ENCODE measurements around the gene ADNP.

Gene ADNP

DNA sequence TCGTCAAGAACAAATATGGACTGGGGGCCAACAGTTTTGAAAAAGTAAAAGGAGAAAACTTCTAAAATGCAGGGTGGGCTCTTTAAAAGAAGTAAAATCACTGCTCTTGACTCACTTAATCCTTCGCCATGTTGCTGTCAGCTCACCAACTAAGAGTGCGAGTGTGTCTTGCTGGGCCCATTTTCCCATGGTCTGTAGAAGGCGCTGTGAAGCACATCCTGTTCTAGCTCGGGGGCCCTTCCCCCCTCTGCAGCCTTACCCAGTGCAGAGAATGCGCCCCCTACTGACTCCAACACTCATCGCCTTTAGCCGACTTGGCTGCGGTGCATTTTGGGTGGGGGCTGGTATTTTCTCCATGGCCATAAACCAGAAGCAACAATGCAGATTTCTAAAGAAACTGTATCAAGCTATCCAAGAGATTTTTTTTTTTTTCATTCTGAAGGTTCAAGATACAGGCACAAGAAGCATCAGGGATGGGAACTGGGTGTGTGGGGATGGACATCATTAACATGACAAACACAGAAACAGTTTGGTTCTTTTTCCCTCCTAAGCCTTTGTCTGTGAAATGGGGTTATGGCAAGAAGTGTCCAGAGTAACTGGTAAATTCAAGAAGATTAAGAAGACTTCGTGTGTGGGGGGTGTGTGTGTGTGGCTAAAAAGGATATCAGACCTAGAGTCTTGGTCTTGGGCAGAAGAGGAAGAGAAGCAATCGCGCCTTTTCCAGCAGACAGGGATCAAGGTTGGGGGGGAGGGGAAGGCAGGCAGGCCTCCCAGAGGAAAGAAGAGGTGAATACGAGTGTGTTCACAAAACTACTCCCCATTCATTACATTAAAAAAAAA lies 1.7 kb downstream of the ADNP start:
- ATAC-seq (replicated peaks; ENCODE audit: extremely low read depth, poor library complexity, severe bottlenecking) (peak; percentile 72), DNase-seq (ENCODE audit: low spot score in 2 of 2) (peak; percentile 85 to 91)
- H3K27me3 Mint-ChIP-seq, result no peaks in the 10 kb centered on the region
- H3K36me3 Mint-ChIP-seq (ENCODE audit: insufficient read depth), result peaks cover 43% of the 10 kb centered on the region
- H3K4me3 Mint-ChIP-seq, result peak overlapping the region; percentile 99
- no peaks in the 10 kb centered on the region for H3K9me3 Mint-ChIP-seq
- peaks cover 50% of the 10 kb centered on the region for H3K4me1 Mint-ChIP-seq
- H3K27ac Mint-ChIP-seq (ENCODE audit: low read depth), result peak overlapping the region; percentile 98

GRCh38 chr20:50928469-50928868 lies 2.8 kb downstream of the ADNP start:
- H3K27ac Mint-ChIP-seq (ENCODE audit: low read depth), result peak overlapping the region; percentile 46
- DNase-seq (ENCODE audit: low spot score in 2 of 2) (no peak), ATAC-seq (replicated peaks; ENCODE audit: extremely low read depth, poor library complexity, severe bottlenecking) (no peak)
- H3K36me3 Mint-ChIP-seq (ENCODE audit: insufficient read depth), result peaks cover 46% of the 10 kb centered on the region
- H3K4me3 Mint-ChIP-seq, result peak overlapping the region; percentile 99
- H3K27me3 Mint-ChIP-seq, result no peaks in the 10 kb centered on the region
- peaks cover 59% of the 10 kb centered on the region for H3K4me1 Mint-ChIP-seq
- no peaks in the 10 kb centered on the region for H3K9me3 Mint-ChIP-seq

- Mint-ChIP-seq H3K9me3 (no peaks in the 10 kb centered on the region), H3K4me3 (no peak overlapping the region), H3K36me3 (ENCODE audit: insufficient read depth) (peaks cover 48% of the 10 kb centered on the region), H3K4me1 (peaks cover 73% of the 10 kb centered on the region), H3K27me3 (no peaks in the 10 kb centered on the region), H3K27ac (ENCODE audit: low read depth) (no peak overlapping the region)
- ATAC-seq (replicated peaks; ENCODE audit: extremely low read depth, poor library complexity, severe bottlenecking), result no peak
- DNase-seq (ENCODE audit: low spot score in 2 of 2), result no peak
Observed at GRCh38 chr20:50926530-50926929, 4.7 kb downstream of the ADNP start.

DNA sequence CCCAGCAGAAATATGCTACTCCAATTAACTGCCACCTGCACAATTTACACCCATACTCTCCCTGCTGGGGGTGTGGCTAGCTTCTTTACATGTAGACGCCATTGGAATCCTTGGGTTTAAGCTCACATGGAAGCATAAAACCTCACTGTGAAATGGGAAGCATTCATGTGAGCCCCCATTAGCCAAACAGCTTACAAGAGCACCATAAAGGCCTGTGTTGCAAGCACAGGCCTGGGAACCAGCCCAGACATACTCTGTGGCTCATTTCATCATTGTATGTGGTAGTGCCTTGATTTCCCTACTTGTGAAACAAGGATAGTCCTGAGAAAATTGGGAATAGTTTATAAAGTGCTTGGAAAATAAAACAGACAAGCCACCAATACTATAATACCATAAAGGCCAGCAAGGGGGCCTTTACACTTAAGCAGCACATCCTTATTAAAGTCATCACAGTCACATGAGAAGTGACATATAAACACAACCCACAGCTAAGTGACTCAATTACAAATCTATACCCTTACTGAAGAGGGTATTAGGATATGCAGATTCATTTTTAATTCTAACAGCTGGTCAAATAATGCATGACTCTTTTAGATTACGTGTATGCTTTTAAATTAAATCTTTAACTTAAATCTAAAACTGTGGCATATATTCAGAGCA lies 6.8 kb downstream of the ADNP start:
- H3K4me1 Mint-ChIP-seq, result peaks cover 79% of the 10 kb centered on the region
- DNase-seq (ENCODE audit: low spot score in 2 of 2), result no peak

DNA sequence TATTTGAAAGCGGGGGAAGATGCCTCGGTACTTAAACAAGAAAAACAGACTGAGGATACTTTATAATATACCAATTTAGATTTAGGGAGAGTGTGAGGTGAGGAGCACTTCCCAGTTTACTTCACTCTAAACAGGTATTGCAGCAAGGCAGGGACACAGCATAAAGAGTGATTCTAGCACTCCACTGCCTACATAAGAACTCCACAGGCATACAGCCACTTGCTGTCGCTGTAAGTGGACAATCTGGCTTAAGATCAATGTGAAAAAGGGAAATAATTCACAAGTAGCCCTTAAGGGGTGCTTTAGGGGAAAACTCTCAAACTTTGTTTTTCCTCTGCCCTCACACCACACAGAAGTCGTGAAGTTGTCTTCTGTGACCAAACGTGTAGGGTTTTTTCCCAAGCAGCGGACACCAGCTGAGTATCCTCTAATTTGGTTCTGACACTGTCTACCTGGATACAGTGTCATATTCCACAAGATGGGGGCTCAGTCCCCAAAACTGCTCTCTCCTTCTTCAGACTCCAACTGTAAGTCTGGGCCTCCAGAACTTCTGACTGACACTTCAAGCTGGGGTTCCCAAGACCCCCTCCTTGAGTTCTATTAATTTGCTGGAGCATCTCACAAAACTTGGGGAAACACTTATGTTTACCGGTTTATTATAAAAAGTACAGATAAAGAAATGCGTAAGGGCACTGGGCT lies 9.3 kb downstream of the ADNP start:
- no peaks in the 10 kb centered on the region for H3K27me3 Mint-ChIP-seq
- peaks cover 36% of the 10 kb centered on the region for H3K36me3 Mint-ChIP-seq (ENCODE audit: insufficient read depth)
- H3K4me1 Mint-ChIP-seq, result peaks cover 78% of the 10 kb centered on the region
- H3K9me3 Mint-ChIP-seq, result no peaks in the 10 kb centered on the region
- ATAC-seq (replicated peaks; ENCODE audit: extremely low read depth, poor library complexity, severe bottlenecking) (no peak), DNase-seq (ENCODE audit: low spot score in 2 of 2) (no peak)
- no peak overlapping the region for H3K4me3 Mint-ChIP-seq
- H3K27ac Mint-ChIP-seq (ENCODE audit: low read depth), result peak overlapping the region; percentile 74

More for the DNA sequence above, 6.8 kb downstream of the ADNP start:
- no peak overlapping the region for H3K27ac Mint-ChIP-seq (ENCODE audit: low read depth)
- ATAC-seq (replicated peaks; ENCODE audit: extremely low read depth, poor library complexity, severe bottlenecking), result no peak
- no peaks in the 10 kb centered on the region for H3K9me3 Mint-ChIP-seq
- H3K36me3 Mint-ChIP-seq (ENCODE audit: insufficient read depth), result peaks cover 39% of the 10 kb centered on the region
- peak overlapping the region; percentile 41 for H3K4me3 Mint-ChIP-seq
- H3K27me3 Mint-ChIP-seq, result no peaks in the 10 kb centered on the region

GRCh38 chr20:50920997-50921396 lies 10.2 kb downstream of the ADNP start:
- peak; percentile 82 for ATAC-seq (replicated peaks; ENCODE audit: extremely low read depth, poor library complexity, severe bottlenecking)
- peak overlapping the region; percentile 74 for H3K27ac Mint-ChIP-seq (ENCODE audit: low read depth)
- peaks cover 43% of the 10 kb centered on the region for H3K36me3 Mint-ChIP-seq (ENCODE audit: insufficient read depth)
- H3K27me3 Mint-ChIP-seq, result no peaks in the 10 kb centered on the region
- H3K9me3 Mint-ChIP-seq, result no peaks in the 10 kb centered on the region
- DNase-seq (ENCODE audit: low spot score in 2 of 2), result no peak
- peaks cover 84% of the 10 kb centered on the region for H3K4me1 Mint-ChIP-seq
- H3K4me3 Mint-ChIP-seq, result no peak overlapping the region

GRCh38 chr20:50919567-50919966 lies 11.7 kb downstream of the ADNP start:
- H3K4me3 Mint-ChIP-seq, result peak overlapping the region; percentile 40
- no peaks in the 10 kb centered on the region for H3K9me3 Mint-ChIP-seq
- peak overlapping the region; percentile 80 for H3K27ac Mint-ChIP-seq (ENCODE audit: low read depth)
- no peaks in the 10 kb centered on the region for H3K27me3 Mint-ChIP-seq
- peaks cover 82% of the 10 kb centered on the region for H3K4me1 Mint-ChIP-seq
- no peak for ATAC-seq (replicated peaks; ENCODE audit: extremely low read depth, poor library complexity, severe bottlenecking)
- H3K36me3 Mint-ChIP-seq (ENCODE audit: insufficient read depth), result peaks cover 37% of the 10 kb centered on the region
- no peak for DNase-seq (ENCODE audit: low spot score in 2 of 2)

DNA sequence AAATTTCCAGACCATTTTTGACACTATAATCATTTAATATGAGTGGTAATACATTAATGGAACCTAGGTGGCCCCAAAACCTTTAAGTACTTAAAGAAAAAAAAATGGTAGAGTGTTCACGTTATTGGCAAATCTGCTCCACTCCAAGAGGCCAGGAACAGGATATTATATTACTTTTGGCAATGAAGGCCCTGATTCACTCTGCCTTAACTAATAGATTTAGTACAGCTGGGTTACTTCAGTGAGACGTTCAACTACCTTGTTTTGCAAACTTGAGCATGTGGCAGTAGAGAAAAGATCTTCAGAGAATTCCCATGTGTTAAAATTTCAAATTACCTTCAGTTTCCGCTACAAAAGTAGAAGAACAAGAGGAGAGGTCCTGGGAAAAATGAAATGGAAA lies 12.8 kb downstream of the ADNP start:
- H3K4me1 Mint-ChIP-seq, result peaks cover 85% of the 10 kb centered on the region
- no peak for ATAC-seq (replicated peaks; ENCODE audit: extremely low read depth, poor library complexity, severe bottlenecking)
- no peak for DNase-seq (ENCODE audit: low spot score in 2 of 2)
- no peaks in the 10 kb centered on the region for H3K27me3 Mint-ChIP-seq
- H3K36me3 Mint-ChIP-seq (ENCODE audit: insufficient read depth), result peaks cover 29% of the 10 kb centered on the region
- no peaks in the 10 kb centered on the region for H3K9me3 Mint-ChIP-seq
- peak overlapping the region; percentile 72 for H3K27ac Mint-ChIP-seq (ENCODE audit: low read depth)
- no peak overlapping the region for H3K4me3 Mint-ChIP-seq

DNA sequence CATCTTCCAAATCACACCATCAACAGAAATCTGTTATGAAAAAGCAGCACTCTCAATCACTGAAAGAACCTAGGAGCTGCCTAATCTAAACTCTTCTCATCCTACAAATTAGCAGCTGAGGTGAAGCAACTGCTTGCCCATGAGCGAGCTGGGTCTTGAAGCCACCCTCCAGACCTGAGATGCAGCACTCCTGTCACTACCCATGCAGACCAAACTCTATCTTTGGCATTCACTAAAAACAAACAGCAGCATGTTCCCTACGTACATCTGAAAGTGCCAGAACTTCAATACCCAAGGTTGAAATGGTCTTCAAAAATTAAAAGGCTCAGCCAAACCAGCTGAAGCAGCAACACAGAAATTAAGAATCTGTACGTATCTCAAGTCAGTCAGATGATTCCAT lies 14.3 kb downstream of the ADNP start:
- H3K27ac Mint-ChIP-seq (ENCODE audit: low read depth), result peak overlapping the region; percentile 62
- H3K4me1 Mint-ChIP-seq, result peaks cover 83% of the 10 kb centered on the region
- no peaks in the 10 kb centered on the region for H3K9me3 Mint-ChIP-seq
- H3K36me3 Mint-ChIP-seq (ENCODE audit: insufficient read depth), result peaks cover 26% of the 10 kb centered on the region
- peak overlapping the region; percentile 48 for H3K4me3 Mint-ChIP-seq
- no peaks in the 10 kb centered on the region for H3K27me3 Mint-ChIP-seq
- no peak for ATAC-seq (replicated peaks; ENCODE audit: extremely low read depth, poor library complexity, severe bottlenecking)
- DNase-seq (ENCODE audit: low spot score in 2 of 2), result no peak

- no peak for DNase-seq (ENCODE audit: low spot score in 2 of 2)
- no peak for ATAC-seq (replicated peaks; ENCODE audit: extremely low read depth, poor library complexity, severe bottlenecking)
- peaks cover 26% of the 10 kb centered on the region for H3K36me3 Mint-ChIP-seq (ENCODE audit: insufficient read depth)
- H3K4me1 Mint-ChIP-seq, result peaks cover 83% of the 10 kb centered on the region
- H3K4me3 Mint-ChIP-seq, result peak overlapping the region; percentile 30
- H3K27ac Mint-ChIP-seq (ENCODE audit: low read depth), result peak overlapping the region; percentile 62
- no peaks in the 10 kb centered on the region for H3K27me3 Mint-ChIP-seq
- no peaks in the 10 kb centered on the region for H3K9me3 Mint-ChIP-seq
Observed at GRCh38 chr20:50916257-50916656, 15.0 kb downstream of the ADNP start.

DNA sequence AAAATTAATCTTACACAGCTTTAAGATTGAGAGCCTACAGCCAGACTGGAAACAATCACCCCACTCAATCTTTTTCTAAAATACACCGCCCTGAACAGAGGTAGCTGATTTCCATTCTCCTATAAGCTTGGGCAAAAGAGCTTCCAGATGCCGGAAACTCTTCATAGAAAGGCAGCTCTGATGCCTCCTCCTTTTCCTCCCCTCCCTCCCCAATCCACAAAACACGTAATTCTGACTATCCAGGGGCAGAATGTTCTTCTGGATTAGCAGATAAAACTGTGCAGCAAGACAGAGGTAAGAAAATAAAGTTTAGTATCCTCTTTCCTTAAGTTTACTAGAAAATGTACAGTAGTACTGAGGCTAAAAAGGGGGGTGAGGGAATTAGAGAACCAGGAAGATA lies 15.8 kb downstream of the ADNP start:
- DNase-seq (ENCODE audit: low spot score in 2 of 2) (no peak), ATAC-seq (replicated peaks; ENCODE audit: extremely low read depth, poor library complexity, severe bottlenecking) (no peak)
- Mint-ChIP-seq H3K27ac (ENCODE audit: low read depth) (no peak overlapping the region), H3K36me3 (ENCODE audit: insufficient read depth) (peaks cover 24% of the 10 kb centered on the region), H3K4me1 (peaks cover 83% of the 10 kb centered on the region), H3K27me3 (no peaks in the 10 kb centered on the region), H3K4me3 (no peak overlapping the region), H3K9me3 (no peaks in the 10 kb centered on the region)

GRCh38 chr20:50913690-50914375 lies 17.4 kb downstream of the ADNP start:
- H3K36me3 Mint-ChIP-seq (ENCODE audit: insufficient read depth), result peaks cover 20% of the 10 kb centered on the region
- peak overlapping the region; percentile 30 for H3K27ac Mint-ChIP-seq (ENCODE audit: low read depth)

More at GRCh38 chr20:50913690-50914375, 17.4 kb downstream of the ADNP start:
- no peak overlapping the region for H3K4me3 Mint-ChIP-seq
- no peak for DNase-seq (ENCODE audit: low spot score in 2 of 2)
- H3K9me3 Mint-ChIP-seq, result no peaks in the 10 kb centered on the region
- peaks cover 84% of the 10 kb centered on the region for H3K4me1 Mint-ChIP-seq
- peak; percentile 38 for ATAC-seq (replicated peaks; ENCODE audit: extremely low read depth, poor library complexity, severe bottlenecking)
- H3K27me3 Mint-ChIP-seq, result no peaks in the 10 kb centered on the region

Measured in central memory CD8-positive, alpha-beta T cell (primary cell).